OCI-M1 (cell line): ENCODE results near the gene NPHP4.
"Not testable (repeated sequence)": the region's sequence is repeated elsewhere in the genome, so short reads cannot be mapped to it uniquely, and the experiment has no call there.

ENCODE experiments used
- DNase-seq: peaks from one replicate; lab custom pipeline; 2025; lab: John Stamatoyannopoulos, UW

Gene NPHP4

DNA sequence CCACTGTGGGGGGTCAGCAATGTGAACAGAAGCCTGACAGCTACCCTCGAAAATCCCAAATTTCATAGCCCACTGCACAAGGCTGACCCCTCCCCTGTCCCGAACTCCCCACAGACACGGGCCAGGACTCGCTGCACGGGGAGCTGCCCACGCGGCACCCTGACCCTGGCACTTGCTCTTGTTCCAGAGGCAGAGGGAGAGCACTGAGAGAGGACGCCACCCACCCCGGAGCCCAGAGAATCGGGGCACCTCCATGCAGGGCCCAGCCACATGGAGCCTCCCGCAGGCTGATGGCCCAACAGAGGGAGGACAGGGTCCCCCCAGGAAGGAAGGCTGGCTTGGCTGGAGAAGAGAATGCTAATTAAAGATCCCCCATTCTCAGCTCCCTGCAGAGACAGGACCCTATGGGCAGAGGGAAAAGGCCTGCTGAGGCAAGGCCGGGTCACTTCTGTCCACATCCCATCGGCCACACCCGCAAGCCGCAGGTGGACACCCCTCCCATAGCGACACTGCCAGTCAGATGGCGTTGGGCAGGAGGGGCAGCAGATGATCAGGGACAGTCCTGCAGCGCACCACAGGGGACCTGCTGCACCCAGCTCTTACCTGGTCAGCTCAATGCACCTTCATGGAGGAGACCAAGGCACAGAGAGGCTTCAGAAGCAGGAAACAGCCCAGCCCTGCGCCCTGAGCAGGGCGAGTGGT is 136.9 kb downstream of the NPHP4 start:
- DNase-seq, result no peak

DNA sequence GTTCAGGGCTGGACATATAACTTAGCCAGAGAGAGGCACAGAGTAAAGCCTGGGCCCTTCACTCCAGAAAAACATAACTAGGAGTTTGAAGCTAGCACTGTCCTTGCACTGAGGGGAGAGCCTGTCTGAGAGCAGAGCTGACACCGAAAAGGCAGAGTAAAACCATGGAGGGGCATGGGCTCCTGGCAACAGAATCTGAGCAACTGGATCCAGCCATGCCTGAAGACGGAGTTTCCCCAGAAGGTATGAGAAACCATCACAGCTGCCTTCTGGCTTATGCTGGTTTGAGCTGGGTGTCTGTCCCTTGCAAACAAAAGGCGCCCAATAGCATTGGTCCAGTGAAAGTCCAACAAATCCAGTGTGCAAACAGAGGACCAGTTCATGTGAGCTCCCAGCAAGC is 137.5 kb downstream of the NPHP4 start:
- no peak for DNase-seq

DNA sequence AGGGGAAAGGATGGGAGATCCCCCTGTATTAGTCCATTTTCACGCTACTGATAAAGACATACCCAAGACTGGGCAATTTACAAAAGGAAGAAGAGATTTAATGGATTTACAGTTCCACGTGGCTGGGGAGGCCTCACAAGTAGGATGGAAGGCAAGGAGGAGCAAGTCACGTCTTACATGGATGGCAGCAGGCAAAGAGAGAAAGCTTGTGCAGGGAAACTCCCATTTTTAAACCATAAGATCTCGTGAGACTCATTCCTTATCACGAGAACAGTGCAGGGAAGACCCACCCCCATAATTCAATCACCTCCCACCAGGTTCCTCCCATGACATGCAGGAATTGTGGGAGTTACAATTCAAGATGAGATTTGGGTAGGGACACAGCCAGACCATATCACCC is 138.4 kb downstream of the NPHP4 start:
- not testable (repeated sequence) for DNase-seq

DNA sequence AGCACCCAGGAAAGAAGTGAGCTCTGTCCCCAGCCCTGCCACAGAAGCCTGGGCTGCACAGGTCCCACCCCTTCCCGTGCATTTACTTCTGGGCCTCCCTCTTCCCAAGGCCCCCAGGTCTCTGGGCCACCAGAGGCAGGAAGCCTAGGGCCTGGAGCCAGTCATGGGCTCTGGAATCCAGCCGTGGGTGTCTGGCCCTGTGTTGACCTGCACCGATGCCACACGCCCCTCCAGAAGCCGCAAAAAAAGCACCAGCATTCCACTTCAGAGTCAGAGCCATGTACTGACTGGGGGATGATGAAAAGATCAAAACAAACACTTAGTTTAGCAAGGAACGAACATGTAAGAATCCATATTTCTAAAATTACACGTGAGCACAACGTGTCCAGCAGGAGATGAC is 141.7 kb downstream of the NPHP4 start:
- DNase-seq, result no peak

DNA sequence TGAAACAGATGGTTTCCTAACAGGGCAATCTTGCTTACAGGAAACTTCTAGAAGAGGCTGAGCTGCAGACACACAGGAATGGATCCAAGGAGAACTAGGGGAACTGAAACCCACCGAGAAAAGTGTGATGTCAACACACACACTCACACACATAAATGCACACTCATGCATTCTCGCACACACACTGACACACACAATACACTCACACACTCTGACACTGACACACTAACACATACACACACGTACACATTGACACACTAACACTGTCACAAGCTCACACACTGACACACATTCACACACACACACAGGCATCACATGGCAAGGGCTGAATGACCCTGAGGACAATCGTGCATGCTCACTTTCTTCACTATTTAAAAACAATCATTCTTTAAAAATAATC is 142.7 kb downstream of the NPHP4 start:
- DNase-seq, result no peak

DNA sequence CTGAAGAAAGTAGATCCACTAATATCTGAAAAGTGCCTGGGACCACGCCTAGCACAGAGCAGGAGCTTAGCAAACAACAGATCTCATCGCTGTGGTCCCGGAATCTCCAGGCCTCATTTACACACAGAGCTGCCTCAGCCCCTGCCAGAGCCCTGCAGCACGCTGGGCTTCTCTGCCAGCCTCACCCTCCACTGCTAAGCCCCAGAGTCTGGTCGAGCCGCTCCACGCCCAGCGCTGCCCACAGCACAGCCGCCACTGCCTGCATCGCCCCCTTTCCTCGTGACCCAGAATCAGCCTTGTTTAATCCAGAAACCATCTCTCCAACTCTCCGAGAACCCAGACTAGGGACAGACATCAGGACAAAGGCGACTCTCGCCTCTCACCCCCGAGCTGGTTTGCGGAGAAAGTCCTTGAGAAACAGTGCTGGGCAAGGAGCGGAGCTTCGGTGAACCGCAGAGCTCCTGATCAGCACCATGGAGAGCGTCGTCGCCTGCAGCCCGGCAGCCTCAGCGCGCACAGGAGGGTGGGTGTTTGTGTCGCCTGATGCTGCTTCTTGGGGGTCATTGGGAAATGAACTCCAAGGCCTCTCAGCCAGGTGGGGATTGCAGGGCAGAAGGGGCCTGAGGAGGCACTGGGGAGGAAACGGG is 145.1 kb downstream of the NPHP4 start:
- no peak for DNase-seq

DNA sequence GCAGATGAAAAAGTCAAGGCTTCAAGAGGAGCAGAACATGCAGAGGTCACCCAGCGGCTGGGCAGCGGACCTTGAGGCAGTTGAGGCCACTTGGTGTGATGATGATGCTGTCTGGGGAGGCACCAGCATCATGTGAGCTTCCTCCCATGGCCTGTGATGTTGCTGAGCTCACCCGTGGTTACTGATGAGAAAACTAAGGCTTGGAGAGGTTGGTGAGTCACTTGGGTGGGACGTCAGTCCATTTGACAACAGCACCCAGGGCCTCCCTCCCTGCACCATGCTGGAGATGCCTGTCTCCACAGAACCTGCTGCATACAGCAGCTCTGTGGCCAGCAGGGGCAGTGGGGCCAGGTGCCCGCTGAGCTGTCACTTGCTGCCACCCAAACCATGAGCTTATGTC is 146.8 kb downstream of the NPHP4 start:
- no peak for DNase-seq

DNA sequence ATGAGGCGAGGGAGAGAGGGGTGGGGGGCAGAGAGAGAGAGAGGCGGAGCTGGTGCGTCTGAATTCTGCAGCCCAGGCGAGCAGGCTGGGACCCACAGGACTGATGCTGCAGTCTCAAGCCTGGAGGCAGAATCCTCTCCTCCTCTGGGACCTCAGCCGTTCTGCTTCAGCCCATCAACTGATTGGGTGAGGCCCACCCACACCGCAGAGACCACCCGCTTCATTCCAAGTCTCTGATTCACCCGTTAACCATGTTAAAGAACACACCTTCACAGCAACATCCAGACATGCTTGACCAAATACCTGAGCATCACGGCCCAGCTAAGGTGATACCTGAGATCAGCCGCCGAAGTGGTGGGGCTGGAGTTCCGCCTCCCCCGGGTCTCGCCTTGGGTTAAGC is 147.8 kb downstream of the NPHP4 start:
- DNase-seq, result no peak

DNA sequence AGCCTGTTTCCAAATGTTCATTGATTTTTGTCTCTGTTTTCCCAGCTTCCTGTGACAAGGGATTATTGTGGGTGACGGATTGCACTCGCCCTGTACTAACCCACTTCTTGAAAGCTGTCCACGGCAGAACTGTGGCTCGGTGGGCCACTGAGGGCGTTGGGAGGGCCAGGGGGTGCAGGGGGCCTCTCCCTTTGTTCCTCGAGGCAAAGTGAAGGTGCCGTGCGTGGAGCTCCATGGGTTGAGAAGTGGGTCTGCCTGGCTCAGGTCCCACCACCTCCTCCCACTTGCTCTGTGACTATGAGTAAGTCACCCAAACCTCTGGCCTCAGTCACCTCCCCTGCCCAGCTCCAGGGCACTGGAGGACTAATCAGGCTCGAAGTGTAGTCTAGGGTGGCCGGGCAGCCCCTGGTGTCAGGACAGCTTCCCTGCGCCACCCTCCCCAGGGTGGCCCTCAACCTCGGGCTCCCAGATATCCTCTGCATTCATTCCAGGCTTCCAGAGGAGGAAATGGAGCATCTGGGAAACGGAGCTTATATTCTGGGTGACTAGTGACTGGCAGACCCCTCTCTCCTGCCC is 148.6 kb downstream of the NPHP4 start:
- DNase-seq, result no peak

DNA sequence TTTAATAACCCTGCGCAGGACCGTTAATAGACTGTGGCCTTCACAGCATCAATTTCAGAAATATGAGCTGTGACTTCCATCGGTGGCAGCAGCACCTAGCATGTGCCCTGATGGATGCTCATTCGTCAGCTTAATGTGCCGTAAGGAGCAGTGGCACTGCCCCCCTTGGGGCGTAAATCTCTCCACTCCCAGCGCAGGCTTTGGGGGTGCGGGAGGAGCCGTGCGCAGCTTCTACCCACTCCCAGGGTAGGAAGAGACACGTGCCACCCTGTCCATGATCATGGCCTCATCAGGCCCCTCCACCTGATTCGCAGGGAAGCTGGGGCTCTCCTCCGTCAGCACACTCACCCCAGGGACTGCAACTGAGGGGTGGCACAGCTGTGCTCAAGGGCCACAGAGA is 149.5 kb downstream of the NPHP4 start:
- no peak for DNase-seq

DNA sequence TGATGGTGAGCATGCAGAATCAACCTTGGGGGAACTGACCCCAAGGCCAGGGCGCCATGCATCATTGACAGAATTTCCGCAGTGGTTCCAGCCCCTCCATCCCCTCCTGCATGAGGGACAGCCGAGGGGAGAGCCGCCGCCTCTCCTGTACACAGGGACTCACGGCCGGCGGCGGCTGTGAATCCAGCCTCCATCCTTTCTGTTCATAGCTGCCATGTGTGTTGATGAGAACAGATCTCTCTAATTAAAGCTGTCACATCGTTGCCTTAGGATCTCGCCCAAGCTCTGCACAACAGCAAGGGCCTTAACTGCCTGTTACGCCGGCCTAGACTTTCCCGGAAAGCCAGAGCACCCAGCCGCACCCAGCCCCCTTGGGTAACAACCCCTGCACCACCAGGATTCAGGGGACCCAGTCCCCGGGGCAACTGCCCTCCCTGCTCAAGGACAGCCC is 151.6 kb downstream of the NPHP4 start:
- DNase-seq, result no peak

DNA sequence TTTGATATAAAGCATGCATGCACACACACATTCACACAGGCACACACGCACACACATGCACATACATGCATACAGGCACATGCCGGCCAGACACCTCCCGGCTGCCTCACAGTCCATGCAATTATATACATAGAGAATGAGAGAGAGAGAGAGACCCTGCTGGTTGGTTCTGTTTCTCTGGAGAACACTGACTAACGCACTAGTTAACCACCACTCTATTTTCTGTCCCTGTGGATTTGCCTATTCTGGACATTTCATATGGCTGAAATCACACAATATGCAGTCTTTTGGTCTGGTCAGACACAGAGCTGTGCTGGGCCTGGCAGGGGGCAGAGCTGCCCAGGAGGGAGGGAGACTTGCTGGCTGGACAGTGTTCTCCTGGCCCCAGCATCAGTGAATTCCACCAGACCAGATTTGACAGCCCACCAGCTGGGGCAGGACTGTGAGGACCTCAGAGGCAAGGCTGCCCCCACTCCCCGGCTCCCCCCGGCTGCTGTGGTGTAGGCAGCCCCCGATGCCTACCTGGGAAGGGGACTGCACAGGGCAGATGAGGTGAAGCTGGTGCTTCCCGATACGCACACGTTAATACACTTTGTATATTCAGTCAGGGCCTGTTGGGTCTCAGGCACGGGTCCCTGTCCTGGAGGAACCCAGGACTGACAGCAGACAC is 152.2 kb downstream of the NPHP4 start:
- DNase-seq, result no peak

DNA sequence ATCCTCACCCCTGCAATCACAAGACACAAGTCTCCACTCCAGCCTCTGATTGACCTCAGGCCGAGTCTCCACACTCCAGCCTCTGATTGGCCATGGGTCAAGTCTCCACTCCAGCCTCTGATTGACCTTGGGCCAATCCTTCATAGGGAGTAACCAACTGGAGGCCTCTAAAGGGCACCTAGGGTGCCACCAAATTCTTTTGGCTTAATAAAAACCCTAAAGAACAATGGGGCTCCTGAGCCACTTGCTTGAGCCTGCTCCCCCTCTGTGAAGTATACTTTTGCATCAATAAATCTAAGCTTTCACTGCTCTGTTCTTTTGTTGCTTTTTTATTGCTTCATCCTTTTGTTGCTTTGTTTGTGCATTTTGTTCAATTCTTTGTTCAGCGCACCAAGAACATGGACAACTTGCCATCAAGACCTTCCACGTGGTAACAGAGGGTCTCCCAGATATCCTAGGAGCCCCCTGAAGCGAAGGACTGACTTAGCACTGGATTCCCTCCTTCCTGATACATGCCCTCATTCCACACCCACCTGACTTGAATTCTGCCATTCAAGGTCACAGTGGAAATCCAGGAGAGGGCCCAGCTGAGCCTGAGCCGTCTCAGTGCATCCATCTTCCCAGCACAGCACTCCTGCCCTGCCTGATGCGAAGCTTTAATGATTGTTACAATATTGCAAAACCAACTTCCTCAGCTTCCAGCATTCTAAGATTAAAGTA is 152.9 kb downstream of the NPHP4 start:
- no peak for DNase-seq

DNA sequence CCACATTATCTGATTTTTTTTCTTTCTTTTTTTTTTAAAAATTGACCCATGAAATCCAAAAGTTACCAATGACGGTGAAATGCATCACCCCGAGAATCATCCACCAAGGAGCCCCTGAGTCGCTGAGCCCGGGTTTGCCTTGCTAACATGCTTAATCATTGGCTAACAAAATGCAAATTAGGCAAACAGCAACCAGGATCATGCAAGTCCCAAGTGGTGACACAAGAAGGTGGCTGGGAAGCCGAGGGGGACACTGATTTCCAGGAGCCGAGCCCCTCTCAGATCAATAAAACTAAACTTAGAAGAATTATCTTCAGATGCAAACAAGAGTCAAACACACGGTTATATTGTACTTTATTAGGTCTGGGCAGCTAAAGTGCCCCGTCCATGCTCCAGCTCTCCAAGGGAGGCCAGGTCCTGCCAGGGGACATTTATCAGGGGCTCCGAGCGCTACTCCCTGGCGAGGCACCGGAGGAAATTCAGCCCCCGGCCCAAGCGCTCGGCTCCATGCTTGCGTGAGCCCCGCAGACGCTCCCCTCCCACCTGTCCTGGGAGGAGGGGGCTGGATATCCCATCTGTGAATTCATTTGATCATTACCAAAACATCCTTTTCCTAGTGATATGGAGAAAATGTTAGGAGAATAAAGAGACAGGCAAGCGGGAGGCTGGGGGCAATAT is 154.1 kb downstream of the NPHP4 start:
- DNase-seq, result no peak

DNA sequence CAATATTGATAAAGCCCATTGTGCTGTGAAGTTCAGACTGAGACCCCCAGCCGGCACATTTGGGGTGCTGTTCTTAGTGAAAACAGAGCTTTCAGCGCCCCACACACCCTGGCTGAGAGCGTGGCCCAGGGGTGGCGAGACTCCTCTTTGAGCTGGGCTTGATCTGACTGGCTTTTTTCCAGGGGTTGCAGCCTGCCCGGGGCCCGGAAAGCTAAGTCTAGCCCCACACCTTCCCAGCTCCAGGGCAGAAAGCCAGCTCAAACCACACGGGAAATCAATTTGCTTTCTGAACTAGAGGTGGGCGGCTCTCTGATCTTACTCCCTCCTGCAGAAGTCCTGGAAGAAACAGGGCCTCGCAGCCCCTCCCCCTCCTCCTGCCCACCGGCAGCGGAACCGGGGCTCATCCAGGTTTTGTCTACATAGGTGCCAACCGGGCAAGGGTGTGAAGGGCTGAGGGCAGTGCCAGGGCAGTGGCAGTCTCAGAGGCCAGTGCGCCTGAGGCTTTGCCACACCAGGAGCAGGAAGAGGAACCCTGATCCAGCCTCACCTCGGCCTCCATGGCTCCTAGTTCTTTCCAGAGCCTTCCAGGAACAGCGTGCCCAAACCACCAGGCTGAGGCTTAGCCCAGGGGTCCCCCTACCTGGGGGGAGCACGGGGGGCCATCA is 155.3 kb downstream of the NPHP4 start:
- DNase-seq, result no peak

DNA sequence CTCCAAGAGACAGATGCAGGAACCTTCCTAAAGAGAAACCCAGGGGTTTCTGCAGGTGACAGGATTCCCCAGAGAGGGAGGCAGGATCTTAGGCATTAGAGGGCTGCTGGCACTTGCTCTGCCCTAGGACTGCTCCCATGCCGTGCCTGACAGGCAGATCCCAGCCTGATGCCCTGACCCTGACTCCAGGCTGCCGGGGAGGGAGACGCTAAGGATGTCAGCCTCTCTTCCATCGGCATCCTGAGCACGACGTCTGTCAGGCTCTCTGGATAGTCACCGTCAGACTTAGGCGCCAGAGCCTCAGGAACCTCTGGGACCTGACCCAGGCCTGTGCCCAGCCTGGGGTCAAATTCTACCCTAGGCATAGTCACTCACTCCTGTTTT is 157.1 kb downstream of the NPHP4 start:
- DNase-seq, result no peak

DNA sequence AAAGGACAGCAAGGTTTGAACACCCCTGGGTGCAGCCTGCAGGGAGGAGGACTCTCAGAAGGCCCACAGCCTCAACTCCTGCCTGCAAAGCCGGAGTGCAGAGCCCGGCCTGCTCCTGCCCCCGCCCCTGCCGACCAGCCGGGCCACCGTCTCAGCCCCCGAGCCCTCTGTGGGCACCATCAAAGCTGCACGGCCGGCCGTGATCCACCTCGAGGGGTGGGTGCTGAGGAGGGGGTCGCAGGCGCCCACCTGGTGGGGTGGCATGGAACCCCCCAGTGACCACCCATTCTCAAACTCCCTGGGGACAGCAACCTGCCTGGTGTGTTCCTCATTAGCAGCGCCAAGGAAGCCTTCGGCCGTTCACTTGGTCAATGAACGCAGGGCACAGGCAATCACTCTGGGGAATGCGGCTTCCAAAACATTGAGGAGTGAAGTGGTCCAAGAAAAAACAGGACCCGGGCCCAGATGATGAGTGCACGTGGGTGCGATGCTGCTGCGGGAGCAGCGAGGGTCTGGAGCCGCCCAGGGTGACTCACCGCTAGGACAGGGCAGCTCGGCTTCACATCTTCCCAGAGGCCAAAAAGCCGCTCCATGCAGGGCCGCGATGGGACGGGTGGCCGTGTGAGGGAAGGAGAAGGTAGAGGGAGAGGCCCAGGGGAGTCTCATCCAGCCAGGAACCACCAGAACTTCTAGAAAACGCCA is 157.6 kb downstream of the NPHP4 start:
- no peak for DNase-seq

DNA sequence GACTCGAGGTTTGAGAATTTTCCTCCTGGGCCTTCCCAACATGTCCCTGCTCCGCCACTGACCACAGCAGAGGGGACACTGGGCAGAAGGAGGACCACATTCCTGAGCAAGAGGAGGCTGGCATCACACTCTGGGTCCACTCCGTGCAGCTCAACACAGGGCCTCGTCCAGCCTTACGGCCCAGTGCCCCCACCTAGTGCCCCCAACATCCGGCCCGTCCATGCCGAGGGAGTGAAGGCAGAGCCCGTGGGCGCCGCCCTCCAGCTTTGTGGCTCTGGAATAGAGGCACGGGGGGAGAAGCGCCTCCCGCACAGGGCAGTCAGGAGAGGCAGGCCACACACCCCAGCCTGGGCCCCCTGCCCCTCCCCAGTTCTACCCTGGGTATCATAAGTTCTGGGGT is 158.3 kb downstream of the NPHP4 start:
- no peak for DNase-seq

DNA sequence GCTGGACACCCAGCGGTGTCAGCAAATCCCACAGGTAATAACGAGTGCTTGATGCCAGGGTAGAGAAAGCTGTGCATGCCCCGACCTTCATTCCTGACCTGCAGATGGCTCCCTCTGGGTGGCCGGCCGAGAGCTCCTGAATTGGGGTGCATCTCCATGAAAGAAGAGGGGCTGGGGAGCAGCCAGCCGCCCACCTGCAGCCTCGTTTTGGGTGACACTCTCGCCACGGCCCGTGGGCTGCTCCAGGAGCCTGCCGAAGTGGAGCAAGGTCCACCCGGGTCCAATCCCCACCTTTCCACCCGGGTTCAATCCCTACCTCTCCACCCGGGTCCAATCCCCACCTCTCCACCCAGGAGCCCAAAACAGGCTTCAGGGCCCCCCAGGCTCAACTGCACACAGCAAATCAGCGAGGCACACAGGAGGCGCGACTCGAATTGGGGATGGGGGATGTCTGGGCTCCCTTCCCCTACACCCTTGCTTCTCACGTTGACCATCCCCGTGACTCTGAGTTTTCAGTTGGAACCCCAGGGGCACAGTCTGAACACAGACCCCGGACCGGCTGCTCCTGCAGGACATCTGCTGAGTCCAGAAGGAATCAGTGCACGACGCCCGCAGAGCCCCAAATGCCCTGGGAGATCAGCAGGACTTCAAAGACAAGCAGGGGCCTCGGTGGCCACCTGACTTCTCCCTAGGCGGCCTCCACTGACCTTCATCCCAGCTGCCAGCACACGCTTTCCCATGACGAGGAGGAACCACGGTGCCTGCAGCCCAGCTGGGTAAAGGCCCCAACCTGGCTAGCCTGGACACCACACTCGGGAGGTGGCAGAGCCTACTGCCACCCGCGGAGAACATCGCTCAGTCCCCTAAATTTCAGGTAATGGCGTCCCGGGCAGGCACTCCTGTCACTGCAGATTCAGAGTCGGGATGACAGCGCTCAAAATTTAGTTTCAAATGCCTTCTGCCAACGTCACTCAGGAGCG is 159.0 kb downstream of the NPHP4 start:
- DNase-seq, result no peak
